Epithelial cell of esophagus (primary cell): Measurements from ENCODE around the gene TLX2.
"Not testable (repeated sequence)": the region's sequence is repeated elsewhere in the genome, so short reads cannot be mapped to it uniquely, and the experiment has no call there.

Experiments
- DNase-seq: peaks from one replicate; pipeline ENCODE4 v3.0.0; 2010; ENCODE audit warnings: low read depth
- H3K4me3 ChIP-seq: 2 replicates; pipeline ENCODE4 v1.5.1; 2011; ENCODE audit warnings: mild to moderate bottlenecking, low read length, control low read depth
- CTCF ChIP-seq: IDR thresholded peaks from 2 replicates; pipeline ENCODE4 v1.5.1; 2011; ENCODE audit warnings: low read depth, mild to moderate bottlenecking, low read length, control low read depth, inconsistent platforms; ENCODE audit not compliant: insufficient read depth; ENCODE audit errors: missing control alignments

Gene TLX2

GRCh38 chr2:74481431-74481830 lies 32.8 kb upstream of the TLX2 start:
- DNase-seq, result no peak
- H3K4me3 ChIP-seq, result peak overlapping the region; percentile 97
- no peak for TF ChIP-seq CTCF

GRCh38 chr2:74481961-74482800 lies 32.1 kb upstream of the TLX2 start:
- no peak for TF ChIP-seq CTCF
- peak overlapping the region; percentile 97 for H3K4me3 ChIP-seq
- peak; percentile 39 for DNase-seq

- peak; percentile 96 for DNase-seq
- peak; percentile 92 for TF ChIP-seq CTCF
- peak within 1 kb of the TSS; percentile 97 for H3K4me3 ChIP-seq
Observed at GRCh38 chr2:74482801-74483674, 31.2 kb upstream of the TLX2 start, which contains the start of the genes CCDC142 and TTC31. Gene CCDC142, minus strand, starts transcription at chr2:74482998. Its CDS starts 161 bp downstream, at chr2:74482837. Gene TTC31, plus strand, starts transcription at chr2:74483081. Its CDS starts 15 bp downstream, at chr2:74483096.

GRCh38 chr2:74483675-74484164 lies 30.5 kb upstream of the TLX2 start:
- DNase-seq, result not testable (repeated sequence)
- peak overlapping the region; percentile 97 for H3K4me3 ChIP-seq

- no peak for DNase-seq
- H3K4me3 ChIP-seq, result no peak overlapping the region
- TF ChIP-seq CTCF, result no peak
Observed at GRCh38 chr2:74486141-74486540, 28.1 kb upstream of the TLX2 start.

GRCh38 chr2:74488643-74489481 lies 25.4 kb upstream of the TLX2 start:
- no peak for DNase-seq
- H3K4me3 ChIP-seq, result no peak overlapping the region
- TF ChIP-seq CTCF, result no peak

- H3K4me3 ChIP-seq, result no peak overlapping the region
- no peak for TF ChIP-seq CTCF
- no peak for DNase-seq
Observed at GRCh38 chr2:74489906-74490305, 24.3 kb upstream of the TLX2 start.
